ENCODE measurements around the gene TRMT2A.
"Not testable (repeated sequence)": the region's sequence is repeated elsewhere in the genome, so short reads cannot be mapped to it uniquely, and the experiment has no call there.

Gene TRMT2A

DNA sequence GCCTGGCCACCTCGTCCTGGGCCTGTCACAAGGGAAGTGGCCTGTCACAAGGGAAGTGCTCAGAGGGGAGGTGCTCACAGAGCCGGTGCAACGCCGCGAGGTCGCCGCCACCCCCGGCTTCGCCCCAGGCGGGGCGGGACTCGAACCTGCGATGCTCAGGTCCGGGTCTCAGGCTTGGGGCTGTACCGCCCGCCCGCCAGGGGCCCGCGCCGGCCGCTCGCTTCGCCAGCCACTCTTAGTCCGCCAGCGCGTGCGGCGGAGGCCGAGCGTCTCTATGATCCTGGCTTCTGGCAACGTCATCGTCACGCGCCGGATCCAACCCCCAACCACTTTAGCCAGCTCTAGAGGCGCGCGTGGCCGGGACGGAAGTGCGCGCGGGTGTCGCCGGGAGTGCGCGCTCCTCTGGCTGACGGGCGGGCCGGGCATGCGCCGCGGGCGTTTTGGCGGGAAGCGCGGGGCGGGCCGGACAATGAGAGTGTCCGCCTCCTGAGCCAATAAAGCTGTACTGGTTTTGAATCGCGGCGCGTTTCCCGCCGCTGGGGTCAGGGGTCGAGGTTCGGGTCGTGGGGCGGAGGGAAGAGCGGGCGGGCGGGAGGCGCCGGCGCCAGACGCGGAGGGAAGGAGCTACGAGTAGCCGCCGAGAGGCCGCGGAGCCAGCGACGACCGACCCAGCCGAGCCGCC lies at the start of gene TRMT2A:
TSS of gene TRMT2A (minus strand) at position 276 of the 682 bp plus-strand sequence. CDS start 320 bp downstream, outside the sequence.
- DNase-seq, result peak; percentile 91

GRCh38 chr22:20166703-20167102 lies 49.7 kb upstream of the TRMT2A start:
- no peak for DNase-seq

- DNase-seq, result no peak
Observed at GRCh38 chr22:20165913-20166312, 48.9 kb upstream of the TRMT2A start.

DNA sequence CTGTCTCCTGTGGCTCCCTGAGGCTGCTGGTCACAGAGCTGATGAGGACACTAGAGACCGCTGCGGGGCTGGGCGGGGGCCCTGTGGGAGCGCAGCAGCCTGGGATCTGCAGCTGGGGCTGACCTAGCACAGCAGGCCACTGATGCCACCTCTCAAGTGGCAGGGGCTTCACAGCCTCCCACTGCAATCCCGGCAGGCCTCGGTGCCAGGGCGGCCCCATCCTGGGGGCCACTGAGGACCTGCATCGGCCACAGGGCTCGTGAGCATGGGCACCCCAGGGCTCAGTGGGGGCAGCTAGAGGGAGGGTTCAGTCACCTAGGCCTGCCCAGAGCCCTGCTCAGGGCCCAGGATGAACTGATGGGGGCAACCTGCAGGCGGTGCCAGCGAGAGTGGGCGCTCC lies 48.4 kb upstream of the TRMT2A start:
- no peak for DNase-seq

DNA sequence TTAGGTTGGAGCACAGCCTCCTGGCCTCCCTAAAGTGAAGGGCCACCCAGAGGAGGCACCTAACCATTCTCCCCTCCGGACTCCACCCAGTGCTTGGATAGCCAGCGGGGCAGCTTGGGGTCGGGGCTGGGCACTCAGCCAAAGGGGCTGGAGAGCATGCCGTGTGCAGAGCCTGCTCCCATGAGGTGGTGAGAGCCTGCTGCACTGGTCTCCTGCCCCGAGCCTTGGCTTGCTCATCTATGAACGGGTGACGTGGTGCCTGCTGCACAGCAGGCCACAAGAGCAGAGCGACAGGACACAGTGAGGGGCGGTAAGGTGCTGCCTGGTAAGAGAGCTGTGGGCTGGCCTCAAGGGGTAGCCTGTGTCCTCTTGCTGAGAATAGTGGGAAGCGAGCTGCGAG lies 47.8 kb upstream of the TRMT2A start:
- DNase-seq, result no peak

DNA sequence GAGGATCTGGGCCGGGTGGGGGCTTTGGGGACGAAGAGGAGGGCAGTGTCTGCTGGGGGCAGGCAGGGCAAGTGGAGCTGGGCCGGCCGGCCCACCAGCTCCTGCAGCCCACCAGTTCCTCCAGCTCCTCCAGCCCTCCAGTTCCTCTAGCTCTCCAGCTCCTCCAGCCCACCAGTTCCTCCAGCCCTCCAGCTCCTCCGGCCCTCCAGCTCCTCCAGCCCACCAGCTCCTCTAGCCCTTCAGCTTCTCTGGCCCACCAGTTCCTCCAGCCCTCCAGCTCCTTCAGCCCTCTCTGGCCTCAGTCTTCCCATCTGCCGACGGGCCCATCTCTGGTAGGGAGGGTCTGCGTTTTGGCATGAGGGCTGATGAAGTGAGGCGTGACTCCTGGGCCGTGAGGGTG lies 43.0 kb upstream of the TRMT2A start:
- DNase-seq, result no peak

GRCh38 chr22:20159531-20159930 lies 42.5 kb upstream of the TRMT2A start:
- not testable (repeated sequence) for DNase-seq

DNA sequence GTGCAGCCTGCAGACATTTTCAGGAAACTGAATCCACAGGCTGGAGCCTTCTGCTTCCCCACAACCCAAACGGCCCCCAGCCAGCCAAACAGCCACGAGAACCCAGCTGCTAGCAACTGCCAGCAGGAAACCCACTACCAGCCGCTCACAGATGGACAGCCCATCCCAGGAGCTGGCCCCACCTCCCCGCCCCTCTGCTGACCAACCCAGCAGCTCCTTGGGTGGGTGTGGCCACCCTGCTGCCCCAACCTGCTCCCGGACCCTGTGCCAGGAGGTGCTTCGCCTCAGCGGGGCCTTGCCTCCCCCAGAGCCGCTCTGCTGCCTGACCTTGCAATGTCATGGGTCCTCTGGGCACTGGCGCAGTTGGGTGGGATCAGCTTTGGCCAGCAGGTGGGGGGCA lies 42.0 kb upstream of the TRMT2A start:
- peak; percentile 40 for DNase-seq

DNA sequence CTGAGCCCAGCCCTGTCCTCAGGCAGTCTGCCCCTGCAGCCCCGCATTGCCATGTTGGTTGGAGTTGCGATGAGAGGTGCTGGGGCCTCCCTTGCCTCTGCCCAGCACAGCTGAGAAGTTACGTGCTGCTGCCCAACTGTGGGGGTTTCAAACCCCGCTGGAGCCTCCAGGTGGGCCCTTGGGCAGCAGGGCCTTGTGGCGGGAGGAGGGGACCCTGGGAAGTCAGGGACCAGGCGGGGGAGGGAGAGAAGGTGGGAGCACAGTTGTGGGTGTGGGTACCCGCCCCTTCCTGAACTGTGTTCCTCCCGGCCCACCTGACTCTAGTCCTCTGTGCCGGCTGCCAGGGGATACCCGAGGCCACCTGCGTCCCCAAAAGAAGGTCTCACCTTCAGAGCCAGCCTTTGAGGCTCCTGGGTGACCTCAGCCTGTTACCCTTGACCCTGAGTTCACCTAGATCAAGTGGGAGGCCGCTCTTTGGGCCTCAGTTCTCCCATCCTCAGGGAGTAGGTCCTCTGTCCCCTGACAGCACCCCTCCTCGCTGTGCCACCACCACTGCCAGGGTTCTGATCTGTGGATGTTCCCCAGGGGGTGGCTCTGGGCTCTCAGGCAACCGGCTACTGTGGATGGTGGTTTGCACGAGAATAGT lies 41.5 kb upstream of the TRMT2A start:
- DNase-seq, result no peak

DNA sequence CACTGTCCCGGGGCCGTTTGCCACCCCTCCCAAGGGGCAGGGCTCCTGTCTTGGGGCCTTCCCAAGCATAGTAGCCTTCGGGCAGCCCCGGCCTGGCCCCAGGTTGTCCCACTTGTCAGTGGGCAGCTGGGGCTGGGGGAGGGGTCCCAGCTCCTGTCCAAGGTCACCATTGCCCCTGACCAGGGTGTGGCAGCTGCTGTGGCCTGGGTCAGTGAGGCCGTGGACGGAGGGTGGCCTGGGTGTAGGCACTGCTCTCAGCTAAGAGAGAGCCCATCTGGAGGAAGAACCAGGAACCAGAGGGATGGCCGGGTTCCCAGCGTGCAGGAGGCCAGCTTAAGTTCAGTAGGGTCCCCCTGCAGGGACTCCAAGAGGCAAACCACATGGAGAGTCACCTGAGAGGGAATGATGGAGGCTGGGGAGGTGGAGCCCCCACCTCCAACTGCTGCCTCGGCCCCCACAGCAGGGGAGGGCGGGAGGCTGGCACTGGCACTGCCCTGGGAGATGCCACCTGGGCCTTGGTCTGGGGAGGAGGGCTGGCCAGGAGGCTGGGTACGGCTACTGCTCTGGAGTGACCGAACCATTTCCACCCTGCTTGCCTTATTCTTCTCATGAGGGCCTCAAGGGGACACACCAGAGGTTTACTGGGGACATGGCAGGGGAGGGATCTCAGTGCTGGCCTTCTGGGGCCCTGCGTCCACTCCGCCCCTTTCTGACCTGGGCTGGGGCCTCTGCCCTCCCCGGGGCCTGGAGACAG lies 40.6 kb upstream of the TRMT2A start:
- DNase-seq, result no peak

GRCh38 chr22:20156611-20157429 lies 39.8 kb upstream of the TRMT2A start:
- DNase-seq, result peak; percentile 54

DNA sequence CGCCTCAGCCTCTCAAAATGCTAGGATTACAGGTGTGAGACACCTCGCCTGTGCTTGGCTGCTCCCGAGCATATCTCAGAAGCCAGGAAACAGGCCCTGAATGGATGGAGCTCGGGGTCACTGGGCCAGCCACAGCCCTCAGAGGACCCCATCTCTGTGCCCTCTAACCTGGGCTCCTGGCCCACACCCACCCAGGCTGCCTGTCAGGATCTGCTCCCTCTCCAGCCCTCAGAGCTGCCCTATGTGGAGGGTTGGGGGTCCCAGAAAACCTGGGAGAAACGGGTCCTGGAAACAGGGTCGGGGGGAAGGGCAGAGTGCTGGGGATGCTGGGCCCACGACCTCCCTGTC lies 39.0 kb upstream of the TRMT2A start:
- DNase-seq, result no peak

- peak; percentile 55 for DNase-seq
Observed at GRCh38 chr22:20155330-20156041, 38.5 kb upstream of the TRMT2A start.

- no peak for DNase-seq
Observed at GRCh38 chr22:20154602-20155187, 37.7 kb upstream of the TRMT2A start.

DNA sequence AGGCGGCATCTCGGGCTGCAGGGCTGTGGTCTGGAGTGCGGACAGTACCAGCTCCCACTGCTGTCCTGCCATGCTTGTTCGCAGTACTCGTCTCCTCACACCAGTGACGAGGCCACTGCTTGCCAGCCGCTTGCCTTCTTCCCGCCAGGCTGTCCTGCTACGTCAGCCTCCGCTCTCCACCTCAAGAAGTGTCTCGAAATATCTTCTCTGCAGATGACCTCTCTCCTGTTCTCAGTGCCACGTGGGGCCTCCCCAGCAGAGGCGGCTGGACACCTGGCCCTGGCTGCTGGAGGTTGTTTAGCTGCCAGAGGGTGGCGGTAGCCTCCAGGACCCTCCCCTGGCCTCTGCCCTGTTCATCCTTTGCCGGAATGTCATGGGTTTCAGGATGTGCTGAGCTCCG lies 36.9 kb upstream of the TRMT2A start:
- DNase-seq, result no peak

DNA sequence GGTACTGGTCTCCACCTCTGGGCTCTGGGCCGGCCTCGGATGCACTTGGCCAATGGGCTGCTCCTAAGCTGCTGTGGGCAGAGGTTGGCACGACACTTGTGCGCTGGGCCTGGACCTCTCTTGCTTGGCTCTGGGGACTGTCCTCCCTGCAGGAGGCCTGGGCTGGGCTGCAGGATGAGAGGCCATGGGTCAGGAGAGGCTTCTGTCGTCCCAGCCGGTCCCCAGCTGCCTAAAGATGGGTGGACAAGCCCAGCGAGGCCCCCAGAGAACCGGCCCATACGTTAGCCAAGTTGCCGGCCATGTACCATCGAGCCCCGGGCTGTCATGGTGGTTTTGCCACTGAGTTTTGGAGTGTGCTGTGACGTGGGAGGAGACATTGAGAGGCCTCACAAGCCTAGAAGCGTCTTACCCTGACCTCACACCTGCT lies 35.5 kb upstream of the TRMT2A start:
- DNase-seq, result no peak

DNA sequence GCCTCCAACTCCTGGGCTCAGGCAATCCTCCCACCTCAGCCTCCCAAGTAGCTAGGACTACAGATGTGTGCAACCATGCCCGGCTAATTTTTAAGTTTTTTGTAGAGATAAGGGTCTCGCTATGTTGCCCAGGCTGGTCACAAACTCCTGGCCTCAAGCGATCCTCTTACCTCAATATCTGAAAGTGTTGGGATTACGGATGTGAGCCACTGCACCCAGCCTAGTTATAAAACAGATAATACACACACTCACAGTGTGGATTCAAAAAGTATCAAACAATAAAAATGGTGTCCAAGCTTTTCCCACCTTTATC lies 34.2 kb upstream of the TRMT2A start:
- no peak for DNase-seq

- DNase-seq, result no peak
Observed at GRCh38 chr22:20150381-20151275, 33.6 kb upstream of the TRMT2A start, which contains the start of gene CCDC188. Gene CCDC188 (minus strand): TSS chr22:20151055. CDS start chr22:20150986, 69 bp downstream.

- no peak for DNase-seq
Observed at GRCh38 chr22:20149257-20150250, 32.5 kb upstream of the TRMT2A start.

- no peak for DNase-seq
Observed at GRCh38 chr22:20148414-20148813, 31.4 kb upstream of the TRMT2A start.

All from NCI-H1694 treated with DMSO at 0.1 percent for 48 hours (cell line).